Measurements from ENCODE around the gene GABRB1.

The GABRB1 gene

GRCh38 chr4:47049347-47049746, 18.0 kb downstream of the GABRB1 start:
- DNase-seq, result no peak

DNA sequence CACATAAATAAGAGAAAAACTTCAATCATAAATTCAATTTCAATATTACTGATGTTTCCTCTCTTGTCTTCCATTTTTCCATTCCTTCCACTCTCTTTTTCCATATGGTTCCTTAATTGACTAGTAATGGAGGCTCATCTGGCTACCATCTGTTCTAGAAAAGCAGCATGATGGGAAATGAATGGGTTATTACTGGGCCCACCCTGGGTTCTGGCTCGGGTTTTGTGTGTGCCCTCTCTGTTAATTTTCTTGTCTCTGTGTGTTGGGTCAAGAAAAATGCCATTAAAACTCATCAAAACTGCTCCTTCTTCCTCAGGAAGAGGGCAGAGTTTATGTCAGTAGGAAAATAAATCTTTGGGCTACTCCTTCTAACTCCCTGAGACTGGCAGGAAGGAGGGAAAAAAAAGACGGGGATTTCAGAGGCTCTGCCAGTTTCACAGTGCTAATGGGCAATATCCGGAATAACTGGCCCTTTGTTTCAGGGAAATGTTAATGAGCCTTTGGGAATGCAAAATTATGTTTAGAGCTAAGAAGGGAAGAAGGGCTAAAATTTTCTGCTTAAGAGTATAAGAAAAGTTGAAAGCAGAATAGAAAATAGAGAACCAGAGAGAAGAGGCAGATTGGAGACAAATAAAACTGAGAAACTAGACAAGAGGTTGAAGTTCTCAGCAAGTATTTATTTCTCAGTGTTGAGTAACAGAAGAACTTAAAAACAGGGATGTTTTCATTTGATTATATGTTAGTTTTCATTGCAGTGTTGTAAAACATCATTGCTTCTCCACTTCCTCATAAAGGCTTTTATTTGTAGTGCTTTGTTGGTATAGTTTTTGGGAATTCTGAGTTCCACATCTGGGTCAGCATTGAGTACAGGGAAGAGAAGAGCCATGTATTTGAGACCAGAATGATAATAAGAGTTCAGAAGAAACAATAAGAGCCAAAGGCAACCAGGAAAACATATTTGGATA, 19.7 kb downstream of the GABRB1 start:
- no peak for DNase-seq

GRCh38 chr4:47053485-47053884, 22.1 kb downstream of the GABRB1 start:
- no peak for DNase-seq

DNA sequence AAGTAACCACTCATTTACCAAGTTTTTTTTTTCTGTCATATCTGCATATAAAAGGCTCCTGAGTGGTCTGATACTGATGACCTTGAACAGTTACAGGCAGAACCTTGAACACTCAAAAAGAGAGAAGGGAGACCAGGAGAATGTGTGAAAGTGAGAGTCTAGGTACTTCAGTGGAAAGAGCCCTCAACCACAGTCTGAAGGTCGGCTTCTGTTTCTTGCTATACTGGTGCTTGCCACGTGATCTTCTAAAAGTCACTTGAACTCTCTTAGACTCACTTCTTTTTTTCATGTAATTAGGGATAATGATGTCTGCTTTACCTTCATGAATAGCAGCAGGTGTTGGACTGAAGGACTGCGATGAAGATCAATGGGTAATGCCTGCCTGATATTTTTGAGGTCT, 22.8 kb downstream of the GABRB1 start:
- DNase-seq, result no peak

DNA sequence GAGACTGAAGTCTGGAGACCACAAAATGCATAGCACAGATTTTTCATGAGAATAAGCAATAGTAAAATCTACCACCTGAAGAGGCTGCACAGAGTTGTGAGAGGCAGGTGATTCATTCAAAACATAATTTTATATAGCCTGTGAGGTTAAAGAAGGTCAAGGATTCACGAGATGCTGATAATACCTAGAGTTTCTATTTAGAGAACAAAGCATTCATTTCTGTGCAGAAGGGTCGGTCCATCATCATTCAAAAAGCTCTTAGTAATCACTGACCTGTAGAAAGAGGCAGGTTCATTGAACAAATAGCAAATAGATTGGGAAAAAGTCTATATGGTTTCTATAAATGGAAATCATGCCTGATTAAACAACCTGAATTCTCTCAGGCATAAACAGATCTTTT, 26.6 kb downstream of the GABRB1 start:
- DNase-seq, result no peak

DNA sequence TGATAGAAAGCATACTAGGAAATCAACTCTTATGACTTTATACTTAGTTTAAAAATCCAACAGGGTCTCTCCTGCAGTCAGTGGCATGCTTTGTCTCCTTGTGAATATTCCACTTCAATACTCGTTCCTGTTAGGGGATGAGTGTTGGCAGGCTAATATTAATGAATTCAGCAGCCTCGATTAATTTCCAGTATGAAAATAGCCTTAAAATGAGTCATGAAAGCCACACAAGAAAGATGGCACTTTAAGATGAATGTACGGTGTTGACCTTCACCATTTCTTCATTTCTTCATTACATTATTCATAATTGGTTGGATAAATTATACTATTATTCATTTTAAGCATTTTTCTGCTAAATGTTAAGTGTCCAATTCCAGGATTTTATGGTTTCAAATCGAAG, 29.2 kb downstream of the GABRB1 start:
- no peak for DNase-seq

- DNase-seq, result no peak
These were observed 30.1 kb downstream of the GABRB1 start for GRCh38 chr4:47061435-47061834.

GRCh38 chr4:47065051-47065481, 33.7 kb downstream of the GABRB1 start:
- DNase-seq, result no peak

GRCh38 chr4:47068986-47069385, 37.6 kb downstream of the GABRB1 start:
- DNase-seq, result no peak

DNA sequence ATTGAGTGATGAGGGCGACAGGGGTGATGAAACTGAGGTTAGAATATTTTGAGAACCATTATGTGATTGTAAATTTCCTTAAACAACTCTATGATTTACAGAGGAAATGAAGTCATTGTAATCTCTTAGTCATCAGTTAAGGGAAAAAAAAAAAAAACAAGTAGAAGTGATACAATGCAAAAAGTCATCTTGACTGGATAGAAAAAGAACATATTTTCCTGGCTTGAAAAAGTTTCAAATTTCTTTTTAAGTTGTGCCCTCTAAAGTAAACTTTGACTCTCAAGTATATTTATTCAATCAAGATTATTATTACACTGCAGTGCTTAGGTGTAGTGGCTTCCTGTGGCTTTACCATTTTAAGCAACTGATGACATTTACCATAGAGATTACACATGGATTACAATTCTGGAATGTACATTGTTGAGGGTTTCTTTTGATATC, 40.6 kb downstream of the GABRB1 start:
- no peak for DNase-seq

- DNase-seq, result no peak
These were observed 42.3 kb downstream of the GABRB1 start for GRCh38 chr4:47073647-47074046.

GRCh38 chr4:47074816-47075215, 43.4 kb downstream of the GABRB1 start:
- DNase-seq, result no peak

- DNase-seq, result no peak
These were observed 43.9 kb downstream of the GABRB1 start for GRCh38 chr4:47075262-47075661.

GRCh38 chr4:47075919-47076318, 44.6 kb downstream of the GABRB1 start:
- DNase-seq, result no peak

DNA sequence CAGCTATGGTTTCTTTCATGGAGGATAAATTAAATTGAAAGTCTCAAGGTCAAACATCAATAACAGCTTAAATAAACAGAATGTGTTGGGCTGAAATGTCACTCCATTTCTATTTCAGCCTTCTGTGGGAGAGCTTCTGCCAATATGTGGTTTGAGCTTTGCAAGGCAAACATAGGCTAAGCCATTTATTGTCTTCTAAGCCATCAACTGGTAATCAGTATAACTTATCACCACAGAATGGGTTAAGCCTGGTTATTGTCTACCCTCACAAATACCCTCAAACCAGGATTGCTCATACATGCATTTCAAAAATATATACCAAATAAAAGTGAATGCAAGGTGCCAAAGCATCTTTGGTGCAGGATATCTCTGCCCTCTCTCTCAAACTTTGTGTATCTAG, 52.7 kb downstream of the GABRB1 start:
- DNase-seq, result no peak

DNA sequence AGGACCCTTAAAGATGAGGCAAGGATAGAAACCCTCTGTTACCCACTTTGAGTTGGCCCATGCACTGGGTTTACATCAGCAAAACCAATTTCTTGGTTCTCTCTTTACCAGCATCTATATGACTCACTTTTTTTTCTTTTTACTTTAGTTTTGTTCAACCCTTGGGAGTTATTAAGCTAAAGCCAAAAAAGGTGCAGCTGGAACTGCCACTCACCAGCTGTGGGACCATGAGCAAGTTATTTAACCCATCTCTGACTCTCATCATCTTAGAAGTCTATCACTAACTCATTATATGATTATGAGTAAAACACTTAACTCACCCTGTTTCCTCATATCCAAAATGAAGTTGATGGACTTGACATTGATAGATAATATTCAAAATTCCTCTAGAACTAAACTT, 53.4 kb downstream of the GABRB1 start:
- DNase-seq, result no peak

DNA sequence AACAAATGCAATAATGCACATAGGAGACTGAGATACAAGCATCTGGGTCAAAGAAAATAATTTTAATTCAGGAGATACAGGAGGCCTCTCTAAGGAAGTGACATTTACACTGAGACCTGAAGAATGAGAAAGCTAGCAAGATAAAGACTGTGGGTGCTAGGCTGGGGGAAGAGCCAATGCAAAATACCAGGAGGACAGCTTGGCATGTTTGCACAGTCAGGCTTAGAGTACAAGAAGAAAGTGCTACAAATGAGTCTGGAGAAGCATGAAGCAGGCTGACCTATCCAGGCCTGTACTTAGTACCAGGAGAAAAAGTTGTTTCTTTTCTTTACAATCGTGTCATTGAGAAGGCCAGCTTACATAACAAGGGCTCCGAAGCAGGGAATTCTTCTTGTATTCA, 56.9 kb downstream of the GABRB1 start:
- DNase-seq, result no peak

- DNase-seq, result no peak
These were observed 64.5 kb downstream of the GABRB1 start for GRCh38 chr4:47095884-47096283.

- DNase-seq, result no peak
These were observed 70.1 kb downstream of the GABRB1 start for GRCh38 chr4:47101453-47101852.

GRCh38 chr4:47104986-47105385, 73.6 kb downstream of the GABRB1 start:
- DNase-seq, result no peak

GRCh38 chr4:47106561-47106960, 75.2 kb downstream of the GABRB1 start:
- DNase-seq, result no peak

GRCh38 chr4:47109379-47109778, 78.0 kb downstream of the GABRB1 start:
- no peak for DNase-seq

- DNase-seq, result no peak
These were observed 79.3 kb downstream of the GABRB1 start for GRCh38 chr4:47110546-47111132.

GRCh38 chr4:47118192-47118929, 87.0 kb downstream of the GABRB1 start:
- DNase-seq, result no peak

Measured in activated CD4-positive, alpha-beta T cell treated with anti-CD3 and anti-CD28 coated beads, Interleukin-2, amount 50 U/mL, for 48 hours (primary cell).